ENCODE measurements around the gene ARHGEF38.
"Not testable (repeated sequence)": the region's sequence is repeated elsewhere in the genome, so short reads cannot be mapped to it uniquely, and the experiment has no call there.

ARHGEF38 gene

GRCh38 chr4:105560421-105560848, 8.0 kb downstream of the ARHGEF38 start:
- DNase-seq = no peak

- no peak for DNase-seq
These were observed 10.9 kb downstream of the ARHGEF38 start for GRCh38 chr4:105563352-105563751.

- no peak for DNase-seq
These were observed 16.2 kb downstream of the ARHGEF38 start for GRCh38 chr4:105568584-105568983.

GRCh38 chr4:105569057-105569865, 16.8 kb downstream of the ARHGEF38 start:
- no peak for DNase-seq

- DNase-seq = no peak
These were observed 17.4 kb downstream of the ARHGEF38 start for GRCh38 chr4:105569866-105570236.

GRCh38 chr4:105572296-105572695, 19.9 kb downstream of the ARHGEF38 start:
- DNase-seq = no peak

- DNase-seq = no peak
These were observed 34.4 kb downstream of the ARHGEF38 start for GRCh38 chr4:105586638-105587328.

GRCh38 chr4:105587841-105588240, 35.4 kb downstream of the ARHGEF38 start:
- no peak for DNase-seq

- DNase-seq = no peak
These were observed 35.8 kb downstream of the ARHGEF38 start for GRCh38 chr4:105588252-105588651.

GRCh38 chr4:105591573-105591972, 39.2 kb downstream of the ARHGEF38 start:
- DNase-seq = no peak

- DNase-seq = no peak
These were observed 41.9 kb downstream of the ARHGEF38 start for GRCh38 chr4:105594099-105595010.

GRCh38 chr4:105596684-105597083, 44.3 kb downstream of the ARHGEF38 start:
- DNase-seq = no peak

GRCh38 chr4:105598052-105598451, 45.6 kb downstream of the ARHGEF38 start:
- no peak for DNase-seq

GRCh38 chr4:105598787-105599186, 46.4 kb downstream of the ARHGEF38 start:
- no peak for DNase-seq

GRCh38 chr4:105599482-105599881, 47.1 kb downstream of the ARHGEF38 start:
- no peak for DNase-seq

GRCh38 chr4:105599932-105600655, 47.7 kb downstream of the ARHGEF38 start:
- DNase-seq = no peak

- no peak for DNase-seq
These were observed 48.5 kb downstream of the ARHGEF38 start for GRCh38 chr4:105600951-105601350.

GRCh38 chr4:105601406-105601805, 49.0 kb downstream of the ARHGEF38 start:
- DNase-seq = no peak

- DNase-seq = no peak
These were observed 50.7 kb downstream of the ARHGEF38 start for GRCh38 chr4:105603158-105603557.

GRCh38 chr4:105605493-105605892, 53.1 kb downstream of the ARHGEF38 start:
- peak; percentile 65 for DNase-seq

GRCh38 chr4:105607876-105608275, 55.5 kb downstream of the ARHGEF38 start:
- no peak for DNase-seq

GRCh38 chr4:105609819-105610218, 57.4 kb downstream of the ARHGEF38 start:
- not testable (repeated sequence) for DNase-seq

- DNase-seq = peak; percentile 52
These were observed 60.9 kb downstream of the ARHGEF38 start for GRCh38 chr4:105613306-105613705.

Data from NCI-H446 treated with DMSO at 0.1 percent for 48 hours (cell line).